A673 (cell line): ENCODE data around the gene PRDM16. TPM values are rescaled to one million over a fixed set of nuclear protein-coding genes. Genes with fewer than 3 reads are reported as not detected.

Experiments used
- BruUV-seq: library from RNA; stranded (reverse); fragments of 400-500 nt; replicated peaks from 2 replicates; lab custom pipeline; 2021; lab: Mats Ljungman, UMichigan
- CTCF ChIA-PET: fragments of 300-600 bp; sonication (Branson Sonifier 250); formaldehyde crosslinking; loops from one replicate; lab custom pipeline; 2022; ENCODE audit warnings: antibody characterized with exemption; lab: Charles Lee
- POLR2A ChIA-PET: fragments of 300-600 bp; sonication (Branson Sonifier 250); formaldehyde crosslinking; loops from one replicate; lab custom pipeline; 2022; ENCODE audit warnings: antibody characterized with exemption; ENCODE audit not compliant: low non-redundant PET; lab: Charles Lee
- DNase-seq: peaks from one replicate; pipeline ENCODE4 v3.0.0-alpha.2; 2015; ENCODE audit warnings: low spot score
- H3K27ac ChIP-seq: fragments of 200-600 bp; sonication (generic); 2 replicates; pipeline ENCODE4 v1.5.1; 2016; ENCODE audit warnings: mixed run types, low read depth, mild to moderate bottlenecking, mixed read lengths, antibody characterized with exemption, low read length; ENCODE audit not compliant: poor library complexity, severe bottlenecking
- H3K27me3 ChIP-seq: fragments of 200-600 bp; sonication (generic); replicated peaks from 2 replicates; pipeline ENCODE4 v1.6.1; 2017; ENCODE audit warnings: mixed run types, low read depth, mild to moderate bottlenecking, mixed read lengths, antibody characterized with exemption, low read length; ENCODE audit not compliant: insufficient read depth, poor library complexity
- H3K36me3 ChIP-seq: fragments of 200-600 bp; sonication (generic); 2 replicates; pipeline ENCODE4 v1.6.1; 2016; ENCODE audit warnings: mixed run types, mild to moderate bottlenecking, mixed read lengths, antibody characterized with exemption, low read length; ENCODE audit not compliant: insufficient read depth, poor library complexity, severe bottlenecking
- H3K4me1 ChIP-seq: fragments of 200-600 bp; sonication (generic); 2 replicates; pipeline ENCODE4 v1.6.1; 2017; ENCODE audit warnings: mixed run types, mild to moderate bottlenecking, mixed read lengths, antibody characterized with exemption, low read length; ENCODE audit not compliant: insufficient read depth, poor library complexity, severe bottlenecking
- H3K4me3 ChIP-seq: fragments of 200-600 bp; sonication (generic); 2 replicates; pipeline ENCODE4 v1.5.1; 2016; ENCODE audit warnings: low read depth, mixed run types, mild to moderate bottlenecking, mixed read lengths, low read length; ENCODE audit not compliant: poor library complexity, severe bottlenecking
- H3K9me3 ChIP-seq: fragments of 200-600 bp; sonication (generic); 2 replicates; pipeline ENCODE4 v1.6.1; 2016; ENCODE audit warnings: mixed run types, low read depth, mild to moderate bottlenecking, mixed read lengths, antibody characterized with exemption, low read length; ENCODE audit not compliant: poor library complexity, severe bottlenecking
- EZH2 ChIP-seq: fragments of 200-600 bp; sonication (generic); IDR thresholded peaks from 2 replicates; pipeline ENCODE4 v1.6.1; 2017; ENCODE audit warnings: borderline replicate concordance, low read depth, mild to moderate bottlenecking, mixed read lengths, antibody characterized with exemption, low read length; ENCODE audit not compliant: poor library complexity, severe bottlenecking
- intact Hi-C: fragments of 100-400 bp; cut with micrococcal nuclease; formaldehyde crosslinking; loops from one replicate; pipeline ENCODE4 v1.10.0; 2022; ENCODE audit not compliant: unreplicated experiment
- total RNA-seq: library from RNA; stranded (reverse); gene quantifications from 2 replicates; pipeline ENCODE4 v1.2.3, GENCODE V29; 2021
- TF ChIP-seq, protein P1 (sequence below): fragments of 300-800, 200-600 bp; sonication (generic); conservative IDR thresholded peaks from 2 replicates; pipeline ENCODE4 v1.5.1; 2017; ENCODE audit warnings: low read depth, mild to moderate bottlenecking, antibody characterized with exemption, low read length, moderate library complexity, mixed read lengths

The PRDM16 gene
- total RNA-seq, 1 experiment from 2014 or later = 0.49 TPM

- H3K9me3 ChIP-seq = peaks cover under 1% of the 10 kb centered on the region
- no peak overlapping the region for H3K27ac ChIP-seq
- TF ChIP-seq, protein P1, sequence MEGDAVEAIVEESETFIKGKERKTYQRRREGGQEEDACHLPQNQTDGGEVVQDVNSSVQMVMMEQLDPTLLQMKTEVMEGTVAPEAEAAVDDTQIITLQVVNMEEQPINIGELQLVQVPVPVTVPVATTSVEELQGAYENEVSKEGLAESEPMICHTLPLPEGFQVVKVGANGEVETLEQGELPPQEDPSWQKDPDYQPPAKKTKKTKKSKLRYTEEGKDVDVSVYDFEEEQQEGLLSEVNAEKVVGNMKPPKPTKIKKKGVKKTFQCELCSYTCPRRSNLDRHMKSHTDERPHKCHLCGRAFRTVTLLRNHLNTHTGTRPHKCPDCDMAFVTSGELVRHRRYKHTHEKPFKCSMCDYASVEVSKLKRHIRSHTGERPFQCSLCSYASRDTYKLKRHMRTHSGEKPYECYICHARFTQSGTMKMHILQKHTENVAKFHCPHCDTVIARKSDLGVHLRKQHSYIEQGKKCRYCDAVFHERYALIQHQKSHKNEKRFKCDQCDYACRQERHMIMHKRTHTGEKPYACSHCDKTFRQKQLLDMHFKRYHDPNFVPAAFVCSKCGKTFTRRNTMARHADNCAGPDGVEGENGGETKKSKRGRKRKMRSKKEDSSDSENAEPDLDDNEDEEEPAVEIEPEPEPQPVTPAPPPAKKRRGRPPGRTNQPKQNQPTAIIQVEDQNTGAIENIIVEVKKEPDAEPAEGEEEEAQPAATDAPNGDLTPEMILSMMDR = 0 out of 2 replicates have a peak, but pooled peaks have one; percentile 7
- no peak for TF ChIP-seq EZH2
- CTCF ChIA-PET = interaction anchor here (0.5 to 0.6 kb wide), 3 partner anchors 75 to 961 kb away, joined by 4 to 7 read pairs (median 5); no protein-coding TSS in a partner anchor
- peaks cover 15% of the 10 kb centered on the region for H3K4me1 ChIP-seq
- no peaks in the 10 kb centered on the region for H3K27me3 ChIP-seq
- intact Hi-C loops = no loop called here
- H3K36me3 ChIP-seq = no peaks in the 10 kb centered on the region
- no peak overlapping the region for H3K4me3 ChIP-seq
- BruUV-seq = no TSS peak
- POLR2A ChIA-PET = no interaction called here
- DNase-seq = no peak
Measured at GRCh38 chr1:3349968-3350299, 280.9 kb downstream of the PRDM16 start.

DNA sequence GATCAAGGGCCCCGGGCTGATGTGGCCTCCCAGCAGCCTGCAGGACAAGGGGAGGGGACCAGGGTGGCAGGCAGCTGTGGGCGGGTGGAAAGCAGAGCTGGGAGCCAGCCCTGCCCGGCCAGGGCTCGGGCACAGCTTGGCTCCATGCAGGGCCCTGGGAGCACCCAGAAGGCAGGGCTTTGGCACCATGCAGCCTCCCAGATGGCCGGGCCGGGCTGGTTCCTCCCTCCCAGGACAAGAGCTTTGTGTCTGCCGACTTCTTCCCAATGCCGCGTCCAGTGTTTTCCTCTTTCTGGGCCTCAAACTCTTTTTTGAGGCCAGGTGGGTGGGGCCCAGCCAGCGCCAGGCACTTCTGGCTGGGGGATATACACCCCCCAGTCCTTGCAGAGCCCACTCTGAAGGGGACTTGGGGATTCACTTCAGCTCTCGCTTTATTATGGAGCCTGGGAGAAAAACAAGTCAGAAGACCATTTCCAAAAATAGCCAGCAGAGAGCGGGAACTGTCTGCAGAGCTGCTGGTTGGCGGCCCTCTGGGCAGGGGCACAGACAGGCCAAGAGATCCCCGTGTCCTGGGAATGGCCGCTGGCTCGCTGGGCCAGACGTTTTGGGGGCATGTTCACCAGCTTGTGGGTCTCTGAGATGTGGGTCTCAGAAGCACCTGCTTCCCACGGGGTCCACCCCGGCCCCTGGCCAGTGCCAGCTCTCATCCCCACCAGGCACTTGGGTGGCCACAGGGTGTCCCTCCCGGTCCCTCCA lies 281.7 kb downstream of the PRDM16 start:
- Histone ChIP-seq H3K27me3 (no peaks in the 10 kb centered on the region), H3K27ac (no peak overlapping the region), H3K36me3 (no peaks in the 10 kb centered on the region), H3K9me3 (no peaks in the 10 kb centered on the region), H3K4me3 (no peak overlapping the region), H3K4me1 (peaks cover 15% of the 10 kb centered on the region)
- ChIA-PET CTCF (no interaction called here), POLR2A (no interaction called here)
- DNase-seq = no peak
- intact Hi-C loops = no loop called here
- no peak for TF ChIP-seq EZH2
- TF ChIP-seq, protein P1 = no peak
- BruUV-seq = no TSS peak

DNA sequence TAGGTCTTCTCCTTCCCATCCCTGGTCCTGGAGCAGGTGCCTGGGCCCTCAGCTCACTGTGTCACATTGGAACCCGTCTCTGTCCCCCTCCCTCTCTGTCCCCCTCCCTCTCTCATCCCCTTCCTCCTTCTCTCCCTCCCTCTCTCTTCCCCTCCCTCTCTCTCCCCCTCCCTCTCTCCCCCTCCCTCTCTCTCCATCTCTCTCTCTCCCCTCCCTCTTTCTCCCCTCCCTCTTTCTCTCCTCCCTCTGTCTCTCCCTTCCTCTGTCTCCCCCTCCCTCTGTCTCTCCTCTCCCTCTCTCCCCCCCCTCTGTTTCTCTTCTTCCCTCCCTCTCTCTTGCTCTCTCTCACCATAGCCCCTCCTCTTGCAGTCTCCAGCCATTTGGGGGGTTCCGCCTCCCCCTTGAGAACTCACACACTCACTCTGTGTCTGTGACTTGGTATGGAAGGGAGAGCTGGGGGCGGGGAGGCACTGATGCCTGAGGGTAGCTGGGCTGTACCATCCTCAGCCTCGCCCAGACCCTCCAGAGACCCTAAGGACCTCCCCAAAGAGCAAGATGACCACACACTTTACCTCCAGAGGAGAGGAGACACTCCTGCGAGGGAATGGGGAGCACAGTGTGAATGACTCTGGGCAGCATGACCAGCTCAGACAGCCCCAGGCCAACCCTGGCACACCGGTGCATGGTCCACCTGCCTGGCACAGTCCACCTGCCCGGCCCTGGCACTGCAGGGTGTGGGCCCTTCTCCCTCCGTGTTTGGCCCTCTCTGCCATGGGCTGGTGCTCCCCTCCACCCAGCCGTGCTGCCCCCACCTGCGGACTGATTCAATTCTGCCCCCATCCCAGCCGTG lies 282.7 kb downstream of the PRDM16 start:
- Histone ChIP-seq H3K27me3 (no peaks in the 10 kb centered on the region), H3K4me3 (peak overlapping the region; percentile 15), H3K4me1 (peaks cover 15% of the 10 kb centered on the region), H3K36me3 (no peaks in the 10 kb centered on the region), H3K9me3 (no peaks in the 10 kb centered on the region), H3K27ac (no peak overlapping the region)
- intact Hi-C loops = no loop called here
- TF ChIP-seq, protein P1 = no peak
- no peak for TF ChIP-seq EZH2
- ChIA-PET POLR2A (no interaction called here), CTCF (interaction anchor here (0.6 kb wide), 1 partner anchor 73 kb away, joined by 3 read pairs; no protein-coding TSS in a partner anchor)
- DNase-seq = peak; percentile 14
- no TSS peak for BruUV-seq
